IMR-90 (cell line): ENCODE results near the gene CENPS. TPM values are rescaled to one million over a fixed set of nuclear protein-coding genes. Genes with fewer than 3 reads are reported as not detected.

Experiments used
- ATAC-seq: fragments of 200-7000 bp; cut with Tn5 transposase; 2 replicates; pipeline ENCODE4 v1.9.1; 2020; ENCODE audit warnings: low read depth, mild to moderate bottlenecking, moderate library complexity
- BruUV-seq: library from RNA; stranded (reverse); fragments of 400-500 nt; replicated peaks from 2 replicates; lab custom pipeline; 2021; lab: Mats Ljungman, UMichigan
- CTCF ChIA-PET: fragments of 300-600 bp; formaldehyde crosslinking; extraction: SDS; loops from one replicate; lab custom pipeline; 2021; ENCODE audit warnings: antibody characterized with exemption; lab: Yijun Ruan, JAX
- POLR2A ChIA-PET: fragments of 300-600 bp; sonication (Branson Sonifier 250); formaldehyde crosslinking; loops from one replicate; lab custom pipeline; 2022; ENCODE audit warnings: antibody characterized with exemption; ENCODE audit not compliant: unreplicated experiment; lab: Charles Lee
- DNase-seq: peaks from one replicate; pipeline ENCODE4 v3.0.0; 2013
- H2AFZ ChIP-seq: replicated peaks from 2 replicates; pipeline ENCODE3; 2013; ENCODE audit warnings: low read length, mild to moderate bottlenecking; ENCODE audit not compliant: poor library complexity
- H2AK5ac ChIP-seq: 2 replicates; pipeline ENCODE4 v1.6.1; 2013; ENCODE audit warnings: low read depth, low read length, inconsistent platforms
- H2AK9ac ChIP-seq: replicated peaks from 2 replicates; pipeline ENCODE3; 2013; ENCODE audit warnings: mild to moderate bottlenecking, low read depth, low read length, moderate library complexity; ENCODE audit not compliant: poor library complexity
- H2BK120ac ChIP-seq: 2 replicates; pipeline ENCODE4 v1.6.1; 2013; ENCODE audit warnings: low read depth, low read length, inconsistent platforms
- H2BK15ac ChIP-seq: 3 replicates; pipeline ENCODE4 v1.6.1; 2013; ENCODE audit warnings: low read depth, low read length, inconsistent platforms
- H2BK20ac ChIP-seq: 2 replicates; pipeline ENCODE4 v1.6.1; 2013; ENCODE audit warnings: low read depth, mild to moderate bottlenecking, inconsistent platforms, low read length, moderate library complexity
- H2BK5ac ChIP-seq: 2 replicates; pipeline ENCODE4 v1.6.1; 2013; ENCODE audit warnings: mild to moderate bottlenecking, low read depth, low read length, inconsistent platforms; ENCODE audit not compliant: poor library complexity, severe bottlenecking
- H3K14ac ChIP-seq: replicated peaks from 2 replicates; pipeline ENCODE4 v1.6.1; 2013; ENCODE audit warnings: low read depth, low read length, inconsistent platforms
- H3K18ac ChIP-seq: 2 replicates; pipeline ENCODE4 v1.6.1; 2013; ENCODE audit warnings: low read depth, low read length, control low read depth
- H3K23ac ChIP-seq: 2 replicates; pipeline ENCODE4 v1.6.1; 2013; ENCODE audit warnings: low read depth, low read length, inconsistent platforms
- H3K27ac ChIP-seq: 2 replicates; pipeline ENCODE4 v1.5.1; 2013; ENCODE audit warnings: mild to moderate bottlenecking, control low read depth, low read length; ENCODE audit not compliant: insufficient read depth
- H3K27me3 ChIP-seq: 2 replicates; pipeline ENCODE4 v1.6.1; 2013; ENCODE audit warnings: low read length; ENCODE audit not compliant: control insufficient read depth, insufficient read depth
- H3K36me3 ChIP-seq: 2 replicates; pipeline ENCODE4 v1.6.1; 2013; ENCODE audit warnings: low read length, mixed read lengths; ENCODE audit not compliant: control insufficient read depth, insufficient read depth
- H3K4ac ChIP-seq: 2 replicates; pipeline ENCODE4 v1.6.1; 2013; ENCODE audit warnings: low read depth, low read length, inconsistent platforms
- H3K4me1 ChIP-seq: 2 replicates; pipeline ENCODE4 v1.6.1; 2013; ENCODE audit warnings: low read length, mixed read lengths; ENCODE audit not compliant: control insufficient read depth, insufficient read depth
- H3K4me2 ChIP-seq: 2 replicates; pipeline ENCODE4 v1.6.1; 2013; ENCODE audit warnings: low read depth, mild to moderate bottlenecking, control low read depth, low read length, moderate library complexity
- H3K4me3 ChIP-seq: 2 replicates; pipeline ENCODE4 v1.5.1; 2013; ENCODE audit warnings: low read depth, mild to moderate bottlenecking, control low read depth, low read length, moderate library complexity; ENCODE audit not compliant: insufficient read depth
- H3K56ac ChIP-seq: 2 replicates; pipeline ENCODE4 v1.6.1; 2013; ENCODE audit warnings: low read length, inconsistent platforms; ENCODE audit not compliant: insufficient read depth; ENCODE audit errors: extremely low read depth
- H3K79me1 ChIP-seq, 2 experiments: 2 replicates each; pipeline ENCODE4 v1.6.1; 2013; ENCODE audit warnings: low read length in 2 of 2, inconsistent platforms in 1 of 2, low read depth in 1 of 2
- H3K9ac ChIP-seq: 2 replicates; pipeline ENCODE4 v1.6.1; 2013; ENCODE audit warnings: low read depth, low read length, control low read depth
- H3K9me1 ChIP-seq: 2 replicates; pipeline ENCODE4 v1.6.1; 2013; ENCODE audit warnings: low read length, inconsistent platforms; ENCODE audit not compliant: insufficient read depth
- H3K9me3 ChIP-seq: 2 replicates; pipeline ENCODE4 v1.6.1; 2013; ENCODE audit warnings: low read length; ENCODE audit not compliant: control insufficient read depth, insufficient read depth
- H4K20me1 ChIP-seq: 2 replicates; pipeline ENCODE4 v1.6.1; 2013; ENCODE audit warnings: low read length, inconsistent platforms; ENCODE audit not compliant: insufficient read depth
- H4K5ac ChIP-seq: 2 replicates; pipeline ENCODE4 v1.6.1; 2013; ENCODE audit warnings: mild to moderate bottlenecking, low read depth, low read length, control low read depth
- H4K8ac ChIP-seq, 2 experiments: 2 replicates each; pipeline ENCODE4 v1.6.1; 2013; ENCODE audit warnings: low read depth in 2 of 2, low read length in 2 of 2, control low read depth in 1 of 2, inconsistent platforms in 1 of 2
- H4K91ac ChIP-seq: 2 replicates; pipeline ENCODE4 v1.6.1; 2013; ENCODE audit warnings: low read depth, low read length, inconsistent platforms; ENCODE audit not compliant: insufficient read depth
- BHLHE40 ChIP-seq: fragments of 150-350 bp; IDR thresholded peaks from 2 replicates; pipeline ENCODE4 v1.6.1; 2016; ENCODE audit warnings: mild to moderate bottlenecking, low read depth, low read length
- FOS ChIP-seq: fragments of 150-350 bp; IDR thresholded peaks from 2 replicates; pipeline ENCODE4 v1.6.1; 2016; ENCODE audit warnings: low read depth, low read length
- MAFK ChIP-seq: IDR thresholded peaks from 2 replicates; pipeline ENCODE4 v1.6.1; 2012; ENCODE audit warnings: low read depth, low read length, improper control_type of control experiment
- POLR2A ChIP-seq: IDR thresholded peaks from 2 replicates; pipeline ENCODE4 v1.6.1; 2012; ENCODE audit warnings: mild to moderate bottlenecking, low read depth, low read length
- SMC3 ChIP-seq: fragments of 150-350 bp; IDR thresholded peaks from 2 replicates; pipeline ENCODE4 v1.6.1; 2016; ENCODE audit warnings: low read depth, mild to moderate bottlenecking, antibody characterized with exemption, low read length, moderate library complexity
- WGBS, 2 experiments: methylation state at CpG; one replicate each; pipeline versions ENCODE4 v1.1.5 to v1.1.7; 2013; ENCODE audit warnings: missing lambda C conversion rate in 2 of 2; ENCODE audit not compliant: insufficient read length in 1 of 2; ENCODE audit errors: extremely low coverage in 2 of 2; 5-methylcytosine and 5-hydroxymethylcytosine counted together
- dilution Hi-C: fragments of 300-500 bp; cut with HindIII; formaldehyde crosslinking; loops from one replicate; pipeline ENCODE4 v1.14.3; 2018; ENCODE audit warnings: low sequenced_read_pairs; ENCODE audit not compliant: unreplicated experiment
- in situ Hi-C: fragments of 300-500 bp; cut with MboI; formaldehyde crosslinking; loops from 3 replicates; pipeline ENCODE4 v1.14.3; 2019; ENCODE audit warnings: low sequenced_read_pairs, inconsistent platforms, mixed read lengths
- intact Hi-C: fragments of 100-400 bp; cut with micrococcal nuclease; formaldehyde crosslinking; loops from 2 replicates; pipeline ENCODE4 v1.10.0; 2022
- polyA plus RNA-seq, 3 experiments: library from polyadenylated mRNA; depleted of rRNA; stranded (reverse); fragments of >200 nt; gene quantifications; 2 replicates each; pipeline ENCODE4 v1.2.3, GENCODE V29; 2012; ENCODE audit warnings: low replicate concordance in 1 of 3
- total RNA-seq: library from RNA; depleted of rRNA; stranded (reverse); fragments of >200 nt; gene quantifications from 2 replicates; pipeline ENCODE4 v1.2.3, GENCODE V29; 2012
- TF ChIP-seq, protein P1 (sequence below): fragments of 150-350 bp; IDR thresholded peaks from 2 replicates; pipeline ENCODE4 v1.6.1; 2016; ENCODE audit warnings: low read depth, mild to moderate bottlenecking, low read length, moderate library complexity, borderline replicate concordance

The CENPS gene
- total and polyA plus RNA-seq, 2 of the 4 experiments (the other 2 are of a cell fraction) = 9.9 to 12.3 TPM

DNA sequence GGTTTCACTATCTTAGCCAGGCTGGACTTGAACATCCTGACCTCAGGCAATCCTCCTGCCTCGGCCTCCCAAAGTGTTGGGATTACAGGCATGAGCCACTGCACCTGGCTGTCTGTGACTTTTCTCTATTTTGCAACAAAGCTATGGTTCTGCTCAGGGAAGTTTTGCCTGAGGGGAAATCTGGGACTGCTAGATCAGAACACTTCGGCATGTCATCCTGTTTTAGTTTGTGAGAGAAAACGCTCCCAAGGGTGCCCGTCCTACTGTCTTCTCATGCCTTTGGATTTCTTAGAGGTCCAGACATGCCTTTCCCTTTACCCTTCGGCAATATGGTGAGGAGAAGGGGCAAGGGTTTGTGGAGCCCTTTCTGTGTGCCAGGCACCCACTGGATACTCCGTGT is 14.0 kb downstream of the CENPS start:
- in situ Hi-C loops (no loop called here), dilution Hi-C loops (no loop called here), intact Hi-C loops (no loop called here)
- no peak overlapping the region for H3K23ac ChIP-seq
- H3K18ac ChIP-seq = no peak overlapping the region
- no TSS peak for BruUV-seq
- no peaks in the 10 kb centered on the region for H4K20me1 ChIP-seq
- ChIA-PET CTCF (no interaction called here), POLR2A (no interaction called here)
- no peaks in the 10 kb centered on the region; a peak in 1 of 4 replicates for H3K79me1 ChIP-seq
- H3K4me1 ChIP-seq = no peaks in the 10 kb centered on the region
- no peak overlapping the region for H4K91ac ChIP-seq
- no peak overlapping the region for H3K4me2 ChIP-seq
- no peaks in the 10 kb centered on the region for H3K9me3 ChIP-seq
- H2AFZ ChIP-seq = no peak overlapping the region
- H4K5ac ChIP-seq = no peak overlapping the region
- H3K27ac ChIP-seq = no peak overlapping the region
- H3K56ac ChIP-seq = no peak overlapping the region
- H3K9ac ChIP-seq = no peak overlapping the region
- H3K4ac ChIP-seq = no peak overlapping the region
- no peak overlapping the region for H2BK15ac ChIP-seq
- H3K27me3 ChIP-seq = no peaks in the 10 kb centered on the region
- 86% methylated on average over 1 of the region's 6 CpGs; no CpG with 5 or more reads in 1 of the 2 experiments for WGBS, 2 experiments
- no peak overlapping the region for H3K14ac ChIP-seq
- no peak overlapping the region for H2AK9ac ChIP-seq
- 0 out of 2 replicates have a peak, but pooled peaks cover 3% of the 10 kb centered on the region for H3K9me1 ChIP-seq
- no peak overlapping the region for H4K8ac ChIP-seq
- TF ChIP-seq SMC3 (no peak), POLR2A (no peak), BHLHE40 (no peak), MAFK (no peak), FOS (no peak)
- TF ChIP-seq, protein P1, sequence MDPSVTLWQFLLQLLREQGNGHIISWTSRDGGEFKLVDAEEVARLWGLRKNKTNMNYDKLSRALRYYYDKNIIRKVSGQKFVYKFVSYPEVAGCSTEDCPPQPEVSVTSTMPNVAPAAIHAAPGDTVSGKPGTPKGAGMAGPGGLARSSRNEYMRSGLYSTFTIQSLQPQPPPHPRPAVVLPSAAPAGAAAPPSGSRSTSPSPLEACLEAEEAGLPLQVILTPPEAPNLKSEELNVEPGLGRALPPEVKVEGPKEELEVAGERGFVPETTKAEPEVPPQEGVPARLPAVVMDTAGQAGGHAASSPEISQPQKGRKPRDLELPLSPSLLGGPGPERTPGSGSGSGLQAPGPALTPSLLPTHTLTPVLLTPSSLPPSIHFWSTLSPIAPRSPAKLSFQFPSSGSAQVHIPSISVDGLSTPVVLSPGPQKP = no peak
- H2BK20ac ChIP-seq = no peak overlapping the region
- H3K4me3 ChIP-seq = no peak overlapping the region
- ATAC-seq (no peak), DNase-seq (no peak)
- peaks cover 7% of the 10 kb centered on the region; the same call in 1 of the 2 replicates for H3K36me3 ChIP-seq
- H2BK120ac ChIP-seq = no peak overlapping the region
- no peak overlapping the region for H2AK5ac ChIP-seq
- H2BK5ac ChIP-seq = no peak overlapping the region
